Measurements from ENCODE around the gene MYO5B. TPM values are rescaled to one million over a fixed set of nuclear protein-coding genes. Genes with fewer than 3 reads are reported as not detected.

MYO5B gene
- total and polyA plus RNA-seq, 9 of the 15 experiments (the other 6 are each of a cell fraction or from before 2014, with no cell fraction given) = 0.07 to 0.42 (median 0.28) TPM

DNA sequence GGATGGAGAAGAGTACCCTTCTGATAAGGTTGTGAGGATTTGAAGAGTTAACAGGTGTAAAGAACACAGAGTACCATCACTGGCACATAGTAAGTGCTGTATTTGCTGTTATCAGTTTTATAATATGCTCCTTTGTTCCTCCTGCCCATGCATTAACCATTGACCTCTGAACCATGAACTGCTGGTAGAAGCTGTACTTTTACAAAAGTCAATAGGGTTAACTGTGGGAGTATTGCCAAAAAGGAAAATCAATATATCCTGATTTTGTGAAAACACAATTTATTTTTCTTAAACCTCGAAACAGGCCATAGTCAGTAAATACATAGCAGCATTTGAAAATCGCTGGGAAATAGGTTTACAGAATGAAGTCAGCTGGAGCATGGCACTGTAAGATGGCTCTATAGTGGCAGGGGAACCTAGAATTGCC, 362.7 kb downstream of the MYO5B start:
- TF ChIP-seq C11orf30 (IDR thresholded peaks at IDR 0.05; ENCODE audit: low read depth) = no peak
- no peak for TF ChIP-seq CBFB (CRISPR knock-in tag; IDR thresholded peaks at IDR 0.05)
- TF ChIP-seq MCM7 (IDR thresholded peaks at IDR 0.05) = no peak
- Histone ChIP-seq H2AFZ (ENCODE audit: low read depth, low read length) (no peak overlapping the region), H4K20me1 (replicated peaks; ENCODE audit: control insufficient read depth, insufficient read depth, low read length) (no peaks in the 10 kb centered on the region), H3K4me3 (no peak overlapping the region), H3K27me3 (ENCODE audit: control insufficient read depth in 2 of 2, insufficient read depth in 2 of 2, low read length in 2 of 2) (no peaks in the 10 kb centered on the region), H3K36me3 (ENCODE audit: control insufficient read depth, insufficient read depth, low read length) (no peaks in the 10 kb centered on the region), H3K27ac (ENCODE audit: extremely low read depth, low read depth, low read length) (no peak overlapping the region), H3K9me1 (ENCODE audit: control insufficient read depth, insufficient read depth, low read length) (no peaks in the 10 kb centered on the region), H3K4me2 (ENCODE audit: insufficient read depth, low read length) (no peak overlapping the region), H3K79me2 (ENCODE audit: control insufficient read depth, insufficient read depth, low read length) (no peaks in the 10 kb centered on the region), H3K9ac (ENCODE audit: insufficient read depth in 1 of 2, low read depth in 2 of 2, low read length in 2 of 2) (no peak overlapping the region), H3K4me1 (replicated peaks in 1 of 2; ENCODE audit: control insufficient read depth in 2 of 2, insufficient read depth in 2 of 2, low read length in 2 of 2) (no peaks in the 10 kb centered on the region), H3K9me3 (replicated peaks; ENCODE audit: control insufficient read depth, insufficient read depth, low read depth, low read length) (no peaks in the 10 kb centered on the region; the same call in 1 of the 2 replicates)
- ATAC-seq (no peak), DNase-seq (ENCODE audit: extremely low read depth in 1 of 4, low spot score in 3 of 4) (no peak), FAIRE-seq (no peak)
- no TSS peak for BruUV-seq (replicated peaks)
- POLR2A ChIA-PET = no interaction called here
- in situ Hi-C loops (cut with MboI) (no loop called here), intact Hi-C loops (cut with micrococcal nuclease) (no loop called here)
- 8% methylated on average over 2 of the region's 2 CpGs for WGBS (ENCODE audit: insufficient coverage, low coverage, missing lambda C conversion rate)
- CTCF ChIA-PET (ENCODE audit: low intra/inter-chr PET ratio) = no interaction called here

DNA sequence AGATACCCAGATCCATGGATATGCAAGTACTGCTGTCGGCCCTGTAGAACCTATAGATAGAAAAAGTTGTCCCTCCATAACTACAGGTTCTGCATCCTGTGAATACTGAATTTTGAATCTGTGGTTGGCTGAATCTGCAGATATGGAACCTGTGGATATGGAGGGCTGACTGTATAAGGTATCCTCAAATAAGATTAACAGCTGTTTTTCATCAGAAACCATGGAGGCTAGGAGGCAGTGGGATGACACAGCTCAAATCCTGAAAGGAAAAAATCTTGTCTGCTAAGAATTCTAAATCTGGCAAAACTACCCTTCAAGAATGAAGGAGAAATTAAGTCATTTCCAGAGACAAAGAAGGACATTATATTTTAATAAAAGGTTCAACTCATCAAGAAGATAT, 367.0 kb downstream of the MYO5B start:
- Histone ChIP-seq H3K27ac (ENCODE audit: extremely low read depth, low read depth, low read length) (no peak overlapping the region), H3K4me2 (ENCODE audit: insufficient read depth, low read length) (no peak overlapping the region), H3K4me3 (no peak overlapping the region), H3K79me2 (ENCODE audit: control insufficient read depth, insufficient read depth, low read length) (no peaks in the 10 kb centered on the region), H3K9me3 (replicated peaks; ENCODE audit: control insufficient read depth, insufficient read depth, low read depth, low read length) (no peaks in the 10 kb centered on the region; the same call in 1 of the 2 replicates), H3K4me1 (replicated peaks in 1 of 2; ENCODE audit: control insufficient read depth in 2 of 2, insufficient read depth in 2 of 2, low read length in 2 of 2) (no peaks in the 10 kb centered on the region), H3K9me1 (ENCODE audit: control insufficient read depth, insufficient read depth, low read length) (no peaks in the 10 kb centered on the region), H3K36me3 (ENCODE audit: control insufficient read depth, insufficient read depth, low read length) (no peaks in the 10 kb centered on the region), H3K27me3 (ENCODE audit: control insufficient read depth in 2 of 2, insufficient read depth in 2 of 2, low read length in 2 of 2) (no peaks in the 10 kb centered on the region), H3K9ac (ENCODE audit: insufficient read depth in 1 of 2, low read depth in 2 of 2, low read length in 2 of 2) (no peak overlapping the region), H4K20me1 (replicated peaks; ENCODE audit: control insufficient read depth, insufficient read depth, low read length) (no peaks in the 10 kb centered on the region), H2AFZ (ENCODE audit: low read depth, low read length) (no peak overlapping the region)
- 0% methylated on average over 1 of the region's 1 CpG for WGBS (ENCODE audit: insufficient coverage, low coverage, missing lambda C conversion rate)
- FAIRE-seq (no peak), ATAC-seq (no peak), DNase-seq (ENCODE audit: extremely low read depth in 1 of 4, low spot score in 3 of 4) (no peak)
- ChIA-PET CTCF (ENCODE audit: low intra/inter-chr PET ratio) (no interaction called here), POLR2A (no interaction called here)
- intact Hi-C loops (cut with micrococcal nuclease) = no loop called here
- no TSS peak for BruUV-seq (replicated peaks)
- in situ Hi-C loops (cut with MboI) = no loop called here
- TF ChIP-seq, protein P1, sequence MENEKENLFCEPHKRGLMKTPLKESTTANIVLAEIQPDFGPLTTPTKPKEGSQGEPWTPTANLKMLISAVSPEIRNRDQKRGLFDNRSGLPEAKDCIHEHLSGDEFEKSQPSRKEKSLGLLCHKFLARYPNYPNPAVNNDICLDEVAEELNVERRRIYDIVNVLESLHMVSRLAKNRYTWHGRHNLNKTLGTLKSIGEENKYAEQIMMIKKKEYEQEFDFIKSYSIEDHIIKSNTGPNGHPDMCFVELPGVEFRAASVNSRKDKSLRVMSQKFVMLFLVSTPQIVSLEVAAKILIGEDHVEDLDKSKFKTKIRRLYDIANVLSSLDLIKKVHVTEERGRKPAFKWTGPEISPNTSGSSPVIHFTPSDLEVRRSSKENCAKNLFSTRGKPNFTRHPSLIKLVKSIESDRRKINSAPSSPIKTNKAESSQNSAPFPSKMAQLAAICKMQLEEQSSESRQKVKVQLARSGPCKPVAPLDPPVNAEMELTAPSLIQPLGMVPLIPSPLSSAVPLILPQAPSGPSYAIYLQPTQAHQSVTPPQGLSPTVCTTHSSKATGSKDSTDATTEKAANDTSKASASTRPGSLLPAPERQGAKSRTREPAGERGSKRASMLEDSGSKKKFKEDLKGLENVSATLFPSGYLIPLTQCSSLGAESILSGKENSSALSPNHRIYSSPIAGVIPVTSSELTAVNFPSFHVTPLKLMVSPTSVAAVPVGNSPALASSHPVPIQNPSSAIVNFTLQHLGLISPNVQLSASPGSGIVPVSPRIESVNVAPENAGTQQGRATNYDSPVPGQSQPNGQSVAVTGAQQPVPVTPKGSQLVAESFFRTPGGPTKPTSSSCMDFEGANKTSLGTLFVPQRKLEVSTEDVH (IDR thresholded peaks at IDR 0.05; ENCODE audit: low read depth, partially characterized antibody) = no peak
- TF ChIP-seq LEF1 (IDR thresholded peaks at IDR 0.05) (no peak), RCOR1 (IDR thresholded peaks at IDR 0.05; ENCODE audit: borderline replicate concordance in 1 of 2, low read depth in 2 of 2, low read length in 2 of 2) (no peak), ASH1L (IDR thresholded peaks at IDR 0.05; ENCODE audit: borderline replicate concordance, low read depth, partially characterized antibody) (no peak), ARNT (IDR thresholded peaks at IDR 0.05) (no peak), TAF15 (IDR thresholded peaks at IDR 0.05; ENCODE audit: low read depth, low read length) (no peak), ARID1B (IDR thresholded peaks at IDR 0.05) (no peak)
- TF ChIP-seq, protein P2, sequence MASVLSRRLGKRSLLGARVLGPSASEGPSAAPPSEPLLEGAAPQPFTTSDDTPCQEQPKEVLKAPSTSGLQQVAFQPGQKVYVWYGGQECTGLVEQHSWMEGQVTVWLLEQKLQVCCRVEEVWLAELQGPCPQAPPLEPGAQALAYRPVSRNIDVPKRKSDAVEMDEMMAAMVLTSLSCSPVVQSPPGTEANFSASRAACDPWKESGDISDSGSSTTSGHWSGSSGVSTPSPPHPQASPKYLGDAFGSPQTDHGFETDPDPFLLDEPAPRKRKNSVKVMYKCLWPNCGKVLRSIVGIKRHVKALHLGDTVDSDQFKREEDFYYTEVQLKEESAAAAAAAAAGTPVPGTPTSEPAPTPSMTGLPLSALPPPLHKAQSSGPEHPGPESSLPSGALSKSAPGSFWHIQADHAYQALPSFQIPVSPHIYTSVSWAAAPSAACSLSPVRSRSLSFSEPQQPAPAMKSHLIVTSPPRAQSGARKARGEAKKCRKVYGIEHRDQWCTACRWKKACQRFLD (CRISPR knock-in tag; IDR thresholded peaks at IDR 0.05) = no peak
- TF ChIP-seq, protein P3, sequence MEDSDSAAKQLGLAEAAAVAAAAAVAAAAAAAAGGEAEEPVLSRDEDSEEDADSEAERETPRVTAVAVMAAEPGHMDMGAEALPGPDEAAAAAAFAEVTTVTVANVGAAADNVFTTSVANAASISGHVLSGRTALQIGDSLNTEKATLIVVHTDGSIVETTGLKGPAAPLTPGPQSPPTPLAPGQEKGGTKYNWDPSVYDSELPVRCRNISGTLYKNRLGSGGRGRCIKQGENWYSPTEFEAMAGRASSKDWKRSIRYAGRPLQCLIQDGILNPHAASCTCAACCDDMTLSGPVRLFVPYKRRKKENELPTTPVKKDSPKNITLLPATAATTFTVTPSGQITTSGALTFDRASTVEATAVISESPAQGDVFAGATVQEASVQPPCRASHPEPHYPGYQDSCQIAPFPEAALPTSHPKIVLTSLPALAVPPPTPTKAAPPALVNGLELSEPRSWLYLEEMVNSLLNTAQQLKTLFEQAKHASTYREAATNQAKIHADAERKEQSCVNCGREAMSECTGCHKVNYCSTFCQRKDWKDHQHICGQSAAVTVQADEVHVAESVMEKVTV (CRISPR knock-in tag; IDR thresholded peaks at IDR 0.05) = no peak
